COLO668 (cell line): ENCODE results near the gene TPST1.

Source experiments
- DNase-seq: peaks from one replicate; lab custom pipeline; 2025; ENCODE audit not compliant: unreplicated experiment; lab: John Stamatoyannopoulos, UW

The TPST1 gene

DNA sequence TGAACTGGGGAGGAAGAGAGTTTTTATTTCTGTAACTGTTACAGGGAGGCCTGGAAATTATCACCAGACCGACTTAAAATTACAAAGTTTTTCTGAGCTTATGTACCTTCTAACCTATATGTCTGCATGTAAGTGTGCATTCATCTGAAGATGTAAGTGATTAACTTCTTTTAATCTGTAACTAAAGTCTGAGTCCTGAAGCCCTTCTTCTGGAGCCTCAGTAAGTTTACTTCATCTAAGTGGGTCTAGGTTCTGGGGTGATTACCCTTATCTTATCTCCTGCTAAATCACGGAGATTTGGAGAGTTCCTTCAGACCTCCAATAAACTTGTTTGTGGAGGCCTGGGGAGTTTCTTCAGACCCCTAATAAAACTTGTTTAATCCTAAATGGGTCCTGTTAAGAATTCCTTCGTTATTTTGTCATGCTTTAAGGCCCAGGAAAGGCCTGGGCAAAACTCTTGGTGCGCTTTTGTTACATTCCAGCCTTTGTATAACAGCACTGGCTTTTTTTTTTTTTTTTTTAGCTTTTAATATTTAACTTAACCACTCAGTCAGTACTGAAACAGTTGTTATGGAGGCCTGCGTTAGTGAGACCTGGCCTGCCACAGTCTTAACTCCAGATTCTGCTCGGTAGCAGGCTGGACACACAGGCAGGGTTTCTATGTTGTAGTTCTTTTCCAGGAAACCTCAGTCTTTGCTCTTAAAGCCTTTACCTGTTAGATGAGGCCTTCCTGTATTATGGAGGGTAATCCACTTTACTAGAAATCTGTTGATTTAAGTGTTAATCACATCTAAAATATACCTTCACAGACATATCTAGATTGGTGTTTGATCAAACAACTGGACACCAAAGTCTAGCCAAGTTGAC is 33.0 kb downstream of the TPST1 start:
- no peak for DNase-seq

DNA sequence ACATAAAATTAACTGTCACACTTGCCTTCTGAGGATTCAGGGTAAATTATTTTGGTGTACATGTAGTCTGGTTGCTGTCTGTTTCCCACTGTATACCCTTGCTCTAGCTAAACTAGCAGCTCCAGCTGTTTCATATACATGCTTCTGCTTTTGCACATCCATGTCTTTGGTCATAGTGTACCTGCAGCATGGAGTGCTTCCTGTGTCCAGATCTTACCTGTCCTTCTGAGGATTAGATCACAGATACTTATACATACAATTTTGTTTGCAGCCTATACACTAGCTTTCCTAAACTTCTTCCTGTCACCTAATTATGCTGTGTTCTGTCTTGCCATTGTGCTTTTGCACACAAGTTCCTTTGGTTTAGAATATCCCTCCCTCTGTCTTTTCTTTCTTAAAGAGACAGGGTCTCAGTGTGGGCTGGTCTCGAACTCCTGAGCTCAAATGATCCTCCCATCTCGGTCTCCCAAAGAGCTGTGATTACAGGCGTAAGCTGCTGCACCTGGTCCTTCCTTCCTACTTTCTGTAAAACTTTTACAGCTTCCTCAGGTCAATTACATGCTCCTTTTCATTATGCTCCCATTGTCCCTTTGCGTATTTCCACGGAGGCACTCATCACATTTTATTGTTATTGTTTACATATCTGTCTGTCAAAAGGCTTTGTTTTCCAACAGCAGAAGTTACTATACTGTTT is 33.8 kb downstream of the TPST1 start:
- no peak for DNase-seq

GRCh38 chr7:66239467-66239856 is 34.3 kb downstream of the TPST1 start:
- no peak for DNase-seq

DNA sequence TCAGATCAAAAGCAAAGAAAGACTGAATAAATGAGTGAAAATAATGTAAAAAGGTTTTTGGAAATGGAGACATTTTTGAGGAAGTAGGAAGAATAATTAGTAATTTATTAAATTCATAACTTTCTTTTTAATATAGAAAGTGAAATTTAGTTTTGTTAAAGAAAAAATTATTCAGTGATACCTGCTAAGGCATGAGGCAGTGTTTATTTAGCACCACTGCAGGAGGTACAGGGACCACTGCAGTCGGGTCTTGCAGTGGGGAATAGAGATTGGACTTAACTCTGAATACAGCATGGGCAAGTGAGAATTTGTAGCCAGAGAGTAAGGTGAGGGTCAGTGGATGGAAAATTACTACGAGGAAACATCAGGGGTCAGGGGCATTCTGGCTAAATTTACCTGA is 39.9 kb downstream of the TPST1 start:
- DNase-seq: no peak

GRCh38 chr7:66246554-66247171 is 41.5 kb downstream of the TPST1 start:
- no peak for DNase-seq

- DNase-seq: no peak
Observed at GRCh38 chr7:66247380-66248078, 42.4 kb downstream of the TPST1 start.

- DNase-seq: no peak
Observed at GRCh38 chr7:66250711-66251110, 45.6 kb downstream of the TPST1 start.

DNA sequence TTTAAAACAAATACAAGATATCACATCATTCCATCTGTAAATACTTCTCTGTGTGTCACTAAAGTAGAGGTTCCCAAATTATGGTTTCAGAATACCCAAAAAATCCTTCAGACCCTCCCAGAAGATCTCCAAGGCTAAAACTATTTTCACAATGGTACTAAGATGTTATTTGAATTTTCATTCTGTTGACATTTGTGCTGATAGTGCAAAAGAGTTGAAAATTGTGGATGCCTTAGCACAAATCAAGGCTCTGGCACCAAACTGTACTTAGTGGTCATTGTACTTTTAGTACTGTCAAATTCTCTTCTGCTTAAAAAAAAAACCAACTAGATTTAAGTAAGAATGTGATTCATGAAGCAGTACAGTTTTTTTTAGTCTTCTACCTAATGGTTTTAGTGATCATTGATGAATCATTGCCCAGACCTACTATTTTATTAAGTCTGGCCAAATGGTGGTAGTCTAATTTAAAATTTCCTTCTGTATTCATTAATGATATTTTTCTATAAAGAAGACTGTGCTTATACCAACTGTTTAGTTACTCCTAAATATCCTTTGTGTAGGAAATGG is 50.5 kb downstream of the TPST1 start:
- DNase-seq: no peak

- no peak for DNase-seq
Observed at GRCh38 chr7:66256281-66256680, 51.1 kb downstream of the TPST1 start.

- DNase-seq: no peak
Observed at GRCh38 chr7:66257481-66257880, 52.3 kb downstream of the TPST1 start.

- DNase-seq: no peak
Observed at GRCh38 chr7:66258409-66258808, 53.3 kb downstream of the TPST1 start.

DNA sequence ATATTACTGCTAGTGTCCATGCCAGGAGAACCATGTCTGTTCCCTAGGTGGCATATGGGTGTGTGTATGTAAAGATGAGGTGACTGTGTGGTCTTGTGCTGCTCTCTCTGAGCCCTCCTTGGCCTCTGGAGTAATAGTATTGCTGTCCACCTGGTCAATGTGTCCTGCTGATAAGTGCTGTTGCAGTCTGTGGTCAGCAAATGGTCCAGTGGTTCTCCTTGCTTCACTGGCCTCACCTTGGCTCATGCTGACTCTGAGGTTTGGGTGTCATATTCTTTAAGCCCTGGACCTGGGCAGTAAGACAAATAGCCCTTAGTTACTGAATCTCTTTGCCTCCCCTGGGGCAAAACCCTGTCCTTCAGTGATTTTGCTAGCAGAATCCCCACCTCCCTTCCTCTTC is 56.8 kb downstream of the TPST1 start:
- DNase-seq: no peak

GRCh38 chr7:66263936-66264335 is 58.8 kb downstream of the TPST1 start:
- DNase-seq: no peak

DNA sequence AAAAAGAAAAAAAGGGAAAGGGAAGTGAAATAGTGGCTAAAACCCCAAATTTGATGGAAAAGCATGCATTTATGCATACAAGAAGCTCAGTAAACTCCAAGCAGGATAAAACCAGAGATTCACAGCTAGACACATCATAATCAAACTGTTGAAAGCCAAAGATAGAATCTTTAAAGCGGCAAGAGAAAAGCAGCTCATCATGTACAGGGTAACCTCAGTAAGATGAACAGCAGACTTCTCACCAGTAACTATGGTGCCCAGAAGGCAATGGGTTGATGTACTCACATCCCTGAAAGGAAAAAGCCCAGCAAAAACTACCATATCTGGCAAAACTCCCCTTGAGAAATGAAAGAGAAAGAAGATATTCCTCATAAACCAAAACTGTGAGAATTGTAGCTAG is 60.4 kb downstream of the TPST1 start:
- DNase-seq: no peak

GRCh38 chr7:66267249-66267648 is 62.1 kb downstream of the TPST1 start:
- DNase-seq: no peak

GRCh38 chr7:66269978-66270377 is 64.8 kb downstream of the TPST1 start:
- no peak for DNase-seq

GRCh38 chr7:66272321-66272720 is 67.2 kb downstream of the TPST1 start:
- no peak for DNase-seq

- DNase-seq: no peak
Observed at GRCh38 chr7:66276363-66276762, 71.2 kb downstream of the TPST1 start.

DNA sequence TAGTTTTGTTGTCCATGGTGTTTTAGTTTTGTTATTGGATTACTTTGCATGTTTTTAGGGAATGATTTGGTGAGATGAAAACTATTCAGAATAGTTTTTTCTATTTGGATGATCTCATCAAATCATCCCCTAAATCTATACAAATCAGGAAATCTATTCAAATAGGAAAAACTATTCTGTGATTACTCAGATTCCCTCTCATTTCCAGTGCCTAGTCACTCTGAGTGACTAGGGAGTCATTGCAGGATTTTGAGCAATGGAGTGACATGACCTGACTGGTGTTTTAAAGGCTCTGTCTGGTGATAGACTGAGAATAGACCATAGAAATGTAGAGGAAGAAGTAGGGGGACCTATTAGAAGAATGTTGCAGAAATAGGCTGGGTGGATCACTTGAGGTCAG is 72.4 kb downstream of the TPST1 start:
- DNase-seq: no peak

- no peak for DNase-seq
Observed at GRCh38 chr7:66279912-66280311, 74.8 kb downstream of the TPST1 start.
